GM21825 (cell line): ENCODE results near the gene POU5F1.

ENCODE experiments used
- ATAC-seq: cut with Tn5 transposase; IDR thresholded peaks from one replicate; pipeline ENCODE4 v1.9.1; 2021; ENCODE audit warnings: mild to moderate bottlenecking, moderate library complexity; ENCODE audit not compliant: unreplicated experiment

The POU5F1 gene

DNA sequence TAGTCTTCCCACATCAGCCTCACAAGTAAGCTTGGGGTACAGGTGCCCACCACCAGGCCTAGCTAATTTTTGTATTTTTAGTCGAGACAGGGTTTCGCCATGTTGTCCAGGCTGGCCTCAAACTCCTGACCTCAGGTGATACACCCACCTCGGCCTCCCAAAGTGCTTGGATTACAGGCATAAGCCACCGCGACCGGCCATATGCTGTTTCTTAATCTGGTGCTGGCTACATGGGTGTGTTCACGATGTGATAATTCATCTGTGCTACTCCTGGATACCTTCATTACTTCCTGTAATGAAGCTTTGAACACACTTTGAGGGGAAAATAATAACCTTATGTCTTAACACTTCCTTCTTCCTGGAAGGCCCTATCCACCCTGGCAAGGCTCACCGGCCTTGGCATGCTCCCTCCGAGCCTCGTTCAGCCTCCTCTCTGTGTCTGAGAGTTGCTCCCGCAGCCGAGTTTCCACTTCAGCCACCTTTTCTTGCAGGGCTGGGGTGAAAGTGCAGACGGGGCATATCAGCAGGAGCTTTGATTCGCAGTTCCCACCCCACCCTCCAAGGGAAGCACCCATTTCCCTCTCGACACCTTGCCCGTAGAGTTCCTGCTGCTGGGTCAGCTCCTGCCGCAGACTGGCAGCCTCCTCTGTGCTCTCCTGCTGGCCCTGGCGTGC is 26.0 kb downstream of the POU5F1 start:
- no peak for ATAC-seq

DNA sequence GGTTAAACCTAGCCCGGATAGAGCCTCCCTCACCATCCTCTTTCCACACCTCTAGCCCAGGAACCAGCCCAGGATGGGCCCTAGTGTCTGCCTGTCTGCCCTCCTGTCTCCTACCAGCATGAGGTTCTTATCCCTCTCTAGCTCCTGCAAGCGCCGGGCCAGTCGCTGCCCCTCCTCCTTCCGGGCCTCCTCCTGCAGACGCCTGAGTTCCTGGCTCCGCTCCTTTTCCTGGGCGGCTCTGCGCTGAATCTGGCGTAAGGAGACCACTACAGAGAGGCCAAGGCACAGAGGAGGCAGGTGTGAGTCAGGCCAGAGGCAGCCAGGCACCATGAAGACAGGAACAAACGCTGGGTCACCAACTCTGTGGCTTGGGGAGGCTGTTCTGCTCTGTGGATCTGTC is 27.3 kb downstream of the POU5F1 start:
- no peak for ATAC-seq

DNA sequence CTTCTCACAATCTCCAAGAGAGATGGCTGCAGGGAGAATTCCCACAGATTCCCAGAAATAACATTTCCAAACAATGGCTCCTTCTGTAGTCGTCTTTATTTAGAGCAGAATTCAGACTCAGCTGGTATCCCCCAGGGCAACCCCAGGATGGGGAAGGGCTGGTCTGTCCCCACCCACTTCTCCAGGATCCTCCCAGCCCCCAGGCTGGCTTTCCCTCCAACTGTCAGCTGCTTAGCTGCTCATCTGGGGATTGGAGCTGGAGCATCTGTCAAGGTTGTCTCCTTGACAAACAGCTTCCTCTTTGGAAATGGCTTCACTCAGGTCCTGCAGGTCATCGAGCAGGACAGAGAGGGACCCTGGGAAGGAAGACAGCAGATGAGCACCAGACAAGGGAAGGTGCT is 28.1 kb downstream of the POU5F1 start:
- ATAC-seq: no peak

DNA sequence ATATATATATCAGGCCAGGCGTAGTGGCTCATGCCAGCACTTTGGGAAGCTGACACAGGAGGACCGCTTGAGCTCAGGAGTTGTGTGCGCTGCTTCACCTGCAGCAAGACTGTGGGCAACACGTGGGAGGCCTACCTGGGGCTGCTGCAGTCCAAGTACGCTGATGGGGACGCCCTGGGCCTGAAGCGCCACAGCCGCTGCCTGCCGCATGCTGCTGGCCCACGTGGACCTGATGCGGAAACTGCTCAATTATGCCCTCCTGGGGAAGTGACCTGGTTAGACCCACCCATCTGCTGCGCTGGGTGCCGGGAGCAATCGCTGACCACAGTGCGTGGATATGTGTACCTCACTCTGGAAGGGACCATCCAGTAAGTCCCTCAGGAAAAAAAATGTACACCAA is 29.8 kb downstream of the POU5F1 start:
- ATAC-seq: no peak

DNA sequence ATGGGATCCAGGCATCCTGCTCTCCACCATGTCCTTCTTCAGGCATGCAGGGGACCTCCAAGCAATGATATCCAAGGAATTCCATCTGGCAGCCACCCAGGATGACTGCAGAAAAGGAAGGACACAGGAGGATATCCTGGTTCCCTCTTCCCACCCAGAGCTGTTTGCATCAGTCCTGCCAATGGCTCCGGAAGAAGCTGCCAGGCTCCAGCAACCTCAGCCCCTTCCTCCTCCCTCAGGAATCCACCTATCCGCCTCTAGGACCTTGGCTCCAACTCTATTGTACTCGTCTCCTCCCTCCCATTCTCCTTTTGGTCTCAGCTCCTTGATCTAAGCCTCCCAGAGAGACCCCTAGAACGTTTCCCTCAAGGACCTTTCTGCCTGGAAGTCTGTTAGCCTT is 30.9 kb downstream of the POU5F1 start:
- no peak for ATAC-seq

DNA sequence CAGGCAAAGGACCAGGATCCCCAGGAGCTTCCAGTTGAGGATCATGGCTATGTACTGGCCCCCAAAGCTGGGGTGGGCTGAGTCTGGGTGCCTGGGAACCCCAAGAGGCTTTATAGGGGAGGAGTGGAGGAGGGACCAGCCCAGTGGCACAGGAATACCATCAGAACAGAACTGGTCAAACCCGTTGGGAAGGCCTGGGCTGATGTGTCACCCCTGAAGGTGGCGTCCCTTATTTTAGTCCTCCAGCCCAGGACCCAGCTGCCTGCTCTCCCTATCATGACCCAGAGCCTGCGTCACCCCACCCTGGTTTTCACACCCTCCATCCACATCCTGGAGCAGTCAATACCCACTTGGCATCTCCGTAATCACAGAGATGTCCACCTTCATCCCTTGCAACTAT is 31.5 kb downstream of the POU5F1 start, which contains the start of gene PSORS1C2:
TSS of gene PSORS1C2 (minus strand) at position 85 of the 400 bp plus-strand sequence. CDS start at position 45, 40 bp downstream.
- ATAC-seq: no peak

DNA sequence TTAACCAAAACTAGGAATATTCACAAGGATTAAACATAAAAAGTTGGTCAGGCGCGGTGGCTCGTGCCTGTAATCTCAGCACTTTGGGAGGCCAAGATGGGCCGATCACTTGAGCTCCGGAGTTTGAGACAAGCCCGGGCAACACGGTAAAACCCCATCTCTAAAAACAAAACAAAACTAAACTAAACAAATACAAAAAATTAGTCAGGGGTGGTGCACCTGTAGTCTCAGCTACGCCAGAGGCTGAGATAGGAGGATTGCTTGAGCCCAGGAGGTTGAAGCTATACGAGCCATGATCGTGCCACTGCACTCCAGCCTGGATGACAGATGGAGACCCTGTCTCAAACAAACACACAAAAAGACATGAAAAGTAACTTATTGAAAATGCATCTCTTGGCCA is 34.8 kb downstream of the POU5F1 start:
- no peak for ATAC-seq

DNA sequence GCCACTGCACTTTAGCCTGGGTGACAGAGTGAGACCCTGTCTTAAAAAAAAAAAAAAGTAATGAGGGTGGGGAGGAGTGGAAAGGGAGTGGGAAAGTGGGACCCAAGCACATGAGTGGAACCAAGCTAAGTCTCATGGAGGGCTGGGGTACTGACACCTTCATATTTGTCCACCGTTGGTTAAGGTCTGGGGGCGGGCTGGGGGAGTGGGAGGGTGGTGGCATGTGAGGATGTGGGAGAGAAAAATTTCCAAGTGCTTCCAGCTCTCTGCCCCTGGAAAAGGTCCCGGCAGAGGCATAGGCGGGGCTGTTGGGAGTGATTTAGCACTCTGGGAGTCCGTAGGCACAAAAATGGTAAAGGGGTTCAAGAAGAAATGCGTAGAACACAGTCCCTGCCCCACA is 37.7 kb downstream of the POU5F1 start:
- no peak for ATAC-seq

DNA sequence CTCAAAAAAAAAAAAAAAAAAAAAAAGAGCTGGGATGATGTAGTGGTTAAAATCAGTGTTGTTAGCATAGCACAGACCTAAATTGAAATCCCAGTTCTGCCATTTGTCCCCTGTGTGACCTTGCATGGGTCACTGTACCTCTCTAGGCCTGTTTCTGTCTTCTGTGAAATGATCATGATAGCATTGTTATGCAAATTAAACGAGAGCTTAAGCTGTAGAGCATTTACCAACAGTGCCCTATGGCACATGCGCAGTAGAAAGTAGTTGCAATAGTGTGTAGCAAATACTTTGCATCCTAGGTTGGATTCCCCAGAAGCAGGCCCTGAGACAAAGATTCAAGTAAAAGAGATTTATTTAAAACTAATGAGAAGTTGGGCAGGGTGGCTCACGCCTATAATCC is 38.9 kb downstream of the POU5F1 start:
- no peak for ATAC-seq

DNA sequence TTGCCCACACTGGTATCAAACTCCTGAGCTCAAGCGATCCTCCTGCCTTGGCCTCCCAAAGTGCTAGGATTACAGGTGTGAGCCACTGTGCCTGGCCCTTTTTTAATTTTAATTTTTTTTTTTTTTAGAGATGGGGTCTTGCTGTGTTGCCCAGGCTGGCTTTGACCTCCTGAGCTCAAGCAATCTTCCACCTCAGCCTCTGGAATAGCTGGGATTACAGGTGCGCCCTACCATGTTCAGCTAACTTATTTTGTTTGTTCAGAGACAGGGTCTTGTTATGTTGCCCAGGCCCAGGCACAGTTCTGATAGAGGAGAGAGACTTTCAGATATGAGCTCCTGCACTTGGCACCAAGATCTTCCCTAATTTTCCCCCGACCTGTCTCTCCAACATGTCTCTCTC is 39.7 kb downstream of the POU5F1 start:
- ATAC-seq: no peak

DNA sequence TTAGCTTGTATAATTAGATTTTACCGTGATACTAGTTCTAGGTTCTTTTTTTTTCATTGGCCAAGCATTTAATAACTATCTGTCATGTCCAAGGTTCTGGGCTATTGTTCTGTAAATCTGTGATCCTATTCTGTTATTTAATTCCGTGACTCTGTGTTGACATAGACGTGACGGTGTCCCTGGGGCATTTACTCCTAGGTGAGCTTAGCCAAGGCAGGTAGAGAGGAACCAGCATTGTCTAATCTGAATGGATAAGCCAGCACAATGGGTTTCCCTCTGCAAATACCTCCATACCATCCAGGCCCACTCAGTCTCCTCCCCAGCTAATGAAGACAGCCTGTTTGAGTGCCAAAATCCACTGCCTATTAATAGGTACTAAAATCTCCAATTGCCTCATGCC is 41.4 kb downstream of the POU5F1 start:
- no peak for ATAC-seq

DNA sequence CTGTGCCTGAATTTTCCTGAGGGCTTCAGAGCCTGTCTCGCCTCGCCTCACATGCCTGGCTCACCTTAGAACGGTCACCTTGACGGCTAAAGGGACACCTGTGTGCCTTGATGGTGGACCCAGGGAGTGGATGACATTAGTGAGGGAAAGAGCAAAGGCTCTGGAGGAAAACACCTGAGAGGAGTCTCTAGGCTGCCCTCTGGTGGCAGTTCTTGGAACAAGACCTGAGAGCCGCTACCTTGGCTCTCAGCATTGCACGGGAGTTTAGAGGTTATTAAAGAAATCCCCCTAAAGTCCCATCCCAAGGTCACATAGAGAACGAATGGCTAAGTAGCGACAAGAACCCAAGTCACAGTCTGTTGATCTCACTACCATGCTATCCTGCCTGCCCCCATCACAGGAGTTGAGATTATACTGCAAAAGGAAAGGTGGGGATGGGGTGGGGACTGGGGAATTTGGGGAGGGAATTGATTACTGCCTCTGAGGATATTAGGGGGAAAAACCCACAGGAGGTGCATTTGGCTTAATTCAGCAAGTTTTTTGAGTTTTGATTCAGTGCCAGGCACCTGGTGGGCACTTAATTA is 42.3 kb downstream of the POU5F1 start:
- no peak for ATAC-seq

DNA sequence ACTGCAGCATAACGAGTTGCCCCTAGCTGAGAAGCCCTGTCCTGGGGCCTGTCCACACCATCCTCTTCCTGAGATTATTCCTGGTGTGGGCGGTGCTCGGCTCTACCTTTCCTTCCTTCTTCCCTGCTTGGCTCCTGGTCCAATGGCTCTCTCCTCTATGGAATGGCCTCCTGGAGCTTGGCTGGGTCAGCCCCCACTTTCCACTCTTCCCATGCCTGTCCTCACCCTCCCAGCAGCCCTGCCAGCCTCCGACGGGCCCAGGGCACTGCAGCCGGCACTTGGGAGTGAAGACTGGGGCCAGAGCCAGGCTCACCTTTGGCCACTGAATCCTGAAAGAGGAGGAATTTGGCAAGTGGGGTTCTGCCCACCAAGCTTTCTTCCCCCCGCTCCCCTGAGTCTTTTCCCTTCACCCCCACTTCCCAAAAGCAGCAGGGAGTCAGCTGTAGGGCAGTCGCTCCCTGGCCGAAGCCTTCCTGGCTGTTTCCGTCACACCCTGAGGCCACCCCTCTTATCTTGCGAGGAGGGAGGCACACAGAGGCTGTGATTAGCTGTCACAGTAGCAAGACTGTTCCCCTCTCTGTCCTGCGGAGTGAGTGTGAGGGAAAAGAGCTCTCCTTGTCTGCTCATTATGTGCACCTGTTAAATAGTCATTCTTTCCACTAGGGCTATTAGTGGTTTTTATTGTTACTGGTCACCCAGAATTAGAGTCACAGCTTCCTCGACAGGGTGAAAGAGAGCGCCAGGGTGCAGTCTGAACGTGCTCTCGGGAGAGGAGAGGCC is 43.9 kb downstream of the POU5F1 start:
- no peak for ATAC-seq

DNA sequence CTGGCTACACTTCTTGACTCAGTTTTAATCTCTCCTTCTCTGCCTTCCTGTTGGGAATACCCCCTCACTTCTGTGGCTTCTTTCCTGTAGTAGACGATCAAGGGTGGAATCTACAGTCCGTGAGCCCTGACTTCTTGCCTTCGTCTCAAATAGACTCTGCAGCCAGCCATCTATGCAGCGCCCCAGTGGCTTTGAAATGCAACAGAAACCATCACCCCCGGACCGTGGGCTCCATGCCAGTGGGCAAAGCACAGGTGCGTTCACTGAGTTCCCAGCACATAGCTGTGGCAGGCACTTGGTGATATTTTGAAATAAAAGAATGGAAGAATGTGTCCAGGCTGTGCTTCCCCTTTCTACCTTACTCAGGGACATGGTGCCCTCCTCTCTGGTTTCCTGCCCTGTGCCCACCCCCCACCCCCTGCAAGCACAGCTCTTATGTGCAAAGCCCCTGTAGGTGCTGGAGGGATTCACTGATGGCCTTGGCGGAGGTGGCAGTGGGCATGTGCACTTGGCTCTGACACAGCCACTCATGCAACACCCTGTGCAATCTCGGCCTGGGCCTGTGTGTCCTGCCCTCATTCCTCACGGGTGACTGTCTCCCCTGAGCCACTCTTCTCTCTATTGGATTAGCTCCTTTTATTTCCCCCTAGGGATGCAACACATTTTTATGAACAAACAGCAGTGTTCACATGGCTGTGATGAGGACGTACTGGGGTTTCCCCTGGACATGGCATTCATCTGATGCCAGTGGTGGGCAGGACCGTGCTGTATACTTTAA is 44.7 kb downstream of the POU5F1 start:
- no peak for ATAC-seq

DNA sequence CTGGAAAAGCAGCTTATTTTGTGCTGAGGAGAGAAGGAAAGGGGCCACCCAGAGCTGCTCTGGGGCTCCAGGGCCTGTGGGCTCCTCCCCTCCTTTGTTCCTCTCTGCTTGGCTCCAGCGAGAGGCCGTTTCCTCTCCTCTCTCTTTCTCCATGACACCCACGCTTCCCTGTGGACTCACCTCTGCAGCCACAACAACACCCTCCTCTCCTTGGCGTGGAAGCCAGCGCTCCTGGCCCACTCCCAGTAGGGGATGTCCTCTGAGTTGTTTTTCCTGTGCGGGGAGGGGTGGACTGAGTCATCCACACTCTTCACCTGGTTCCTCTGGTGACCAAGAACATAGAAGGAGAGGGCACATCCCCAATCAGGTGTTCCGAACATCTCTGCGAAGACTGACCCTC is 45.3 kb downstream of the POU5F1 start:
- no peak for ATAC-seq

DNA sequence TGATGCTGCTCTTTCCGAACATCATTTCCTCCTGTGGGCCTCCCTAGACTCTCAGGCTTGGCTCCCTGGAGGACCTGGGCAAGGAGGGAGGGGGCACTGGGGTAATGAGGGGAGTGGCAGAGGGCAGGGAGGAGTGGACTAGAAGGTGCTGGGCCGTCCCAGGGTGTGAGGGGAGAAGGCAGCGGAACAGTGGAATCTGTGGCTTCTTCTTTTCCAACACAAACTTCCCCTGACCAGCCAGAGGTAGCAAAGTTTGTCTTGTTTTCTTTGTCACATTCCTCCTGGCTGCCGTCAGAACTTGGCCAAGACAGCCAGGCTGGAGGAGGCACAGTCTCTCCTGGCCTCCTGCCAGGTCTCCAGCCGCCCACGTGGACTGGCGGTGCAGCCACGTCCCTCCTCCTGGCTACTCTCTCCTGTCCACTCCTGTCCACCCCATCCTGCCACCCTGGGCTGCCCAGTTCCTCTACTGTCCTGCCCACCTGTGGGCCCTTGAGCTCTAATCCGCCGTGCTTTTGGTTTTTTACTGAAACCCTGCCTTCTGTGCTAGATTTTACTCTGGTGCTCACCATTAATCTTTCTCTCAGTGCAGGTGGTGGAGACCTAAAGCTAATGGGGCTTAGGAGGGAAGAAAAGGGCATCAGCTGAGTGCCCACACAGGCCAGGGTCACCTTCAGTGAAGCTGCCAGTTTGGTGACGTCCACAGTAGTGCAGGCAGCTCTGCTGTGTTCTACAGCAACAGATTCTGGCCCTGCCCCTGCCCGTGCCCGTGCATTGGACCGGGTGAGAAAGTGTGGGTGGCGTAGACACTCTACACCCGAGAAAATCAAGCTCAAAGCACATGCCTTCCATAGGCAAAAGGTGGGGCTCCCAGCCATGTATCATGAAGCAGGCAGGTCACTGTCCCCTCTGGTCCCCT is 47.4 kb downstream of the POU5F1 start:
- no peak for ATAC-seq

DNA sequence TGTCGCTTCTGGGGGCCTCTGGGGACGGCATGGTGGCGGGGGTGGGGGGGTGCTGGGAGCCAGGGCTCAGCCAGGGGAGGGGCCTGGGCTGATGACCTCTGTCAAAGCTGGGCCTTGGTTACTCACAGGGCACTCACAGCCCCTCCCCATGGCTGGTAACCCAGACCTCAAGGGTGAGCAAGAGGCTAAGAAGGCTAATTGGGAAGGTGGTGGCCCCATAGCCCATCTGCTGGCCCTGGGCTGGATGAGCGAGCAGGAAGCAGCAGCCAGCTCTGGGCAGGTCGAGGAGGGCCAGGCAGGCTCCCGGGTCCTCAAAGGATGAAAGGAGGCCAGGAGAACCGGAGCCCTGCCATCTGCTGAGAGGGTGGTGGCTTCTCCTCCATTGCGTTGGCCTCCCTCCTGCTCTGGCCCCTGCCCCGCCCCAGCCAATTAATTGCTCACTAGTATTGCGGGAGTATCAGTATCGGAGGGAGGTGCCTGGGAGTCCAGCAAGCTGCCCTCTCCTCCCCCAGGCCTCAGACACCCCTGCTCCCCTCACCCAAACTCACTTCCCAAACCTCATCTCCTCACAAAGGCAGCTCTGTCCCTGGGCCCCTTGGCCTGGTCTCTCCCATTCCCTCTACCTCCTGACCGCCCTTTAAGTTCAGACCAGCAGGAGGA is 49.2 kb downstream of the POU5F1 start:
- no peak for ATAC-seq

DNA sequence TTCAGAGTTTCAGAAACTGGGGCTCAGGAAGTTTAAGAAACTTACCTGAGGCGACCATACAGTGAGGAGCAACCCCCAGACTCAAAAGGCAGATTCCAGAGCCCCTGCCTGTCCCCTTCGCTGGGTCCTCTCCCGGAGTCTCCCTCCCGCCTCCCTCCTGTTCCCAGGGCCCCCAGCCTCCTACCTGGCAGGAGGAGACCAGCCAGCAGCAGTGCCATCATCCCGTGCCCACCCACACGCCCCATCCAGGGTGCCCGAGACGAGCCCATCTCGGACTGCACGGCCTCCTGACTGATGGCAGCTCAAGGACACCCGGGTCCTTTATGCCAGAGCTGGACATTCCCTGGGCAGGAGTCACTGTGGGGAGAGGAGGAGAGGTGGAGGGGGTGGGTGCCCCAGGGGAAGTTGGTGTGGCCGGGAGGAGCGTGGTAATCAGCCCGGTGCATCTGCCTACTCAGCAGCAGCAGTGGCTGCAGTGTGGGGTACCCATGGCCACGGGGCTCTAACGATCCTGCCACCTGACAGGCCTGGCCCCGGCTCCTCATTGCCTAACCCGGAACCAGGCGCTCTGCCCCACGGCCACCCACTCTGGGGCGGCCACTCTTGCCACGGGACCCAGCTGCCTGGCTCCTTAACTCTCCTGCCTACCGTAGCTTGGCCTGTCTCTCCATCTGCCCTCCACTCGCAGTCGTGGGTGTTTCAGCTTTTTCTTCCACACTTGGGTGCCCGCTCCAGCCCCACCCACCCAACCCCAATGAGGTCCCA is 50.1 kb downstream of the POU5F1 start, which contains the start of gene CDSN:
TSS of gene CDSN (minus strand) at position 296 of the 765 bp plus-strand sequence. CDS start at position 269, 27 bp downstream.
- no peak for ATAC-seq

DNA sequence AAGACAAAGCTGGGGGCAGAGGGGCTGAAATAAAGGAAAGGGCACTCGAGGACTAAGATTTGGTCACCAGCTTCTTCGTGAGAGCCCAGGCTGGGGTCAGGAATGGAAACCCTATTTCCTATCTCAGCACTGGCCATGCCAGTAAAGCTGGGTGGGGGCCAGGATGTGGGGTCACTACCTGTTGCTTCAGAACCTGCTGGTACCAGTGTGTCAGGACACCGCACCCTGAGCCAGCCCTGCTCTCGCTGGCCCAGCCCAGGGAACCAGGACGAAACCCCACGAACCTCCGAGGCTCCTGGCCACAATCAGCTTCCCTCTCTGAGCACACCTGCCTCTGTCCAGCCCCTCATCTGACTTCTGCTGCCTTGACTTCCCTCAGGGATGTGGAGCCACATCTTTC is 52.3 kb downstream of the POU5F1 start:
- ATAC-seq: no peak
